GM13976 (cell line): ENCODE measurements around the gene THRAP3.
"Not testable (repeated sequence)": the region's sequence is repeated elsewhere in the genome, so short reads cannot be mapped to it uniquely, and the experiment has no call there.

ENCODE experiments used
- DNase-seq: peaks from one replicate; pipeline ENCODE4 v3.0.0; 2012; ENCODE audit warnings: low spot score
- in situ Hi-C: fragments of 300-500 bp; cut with MboI; formaldehyde crosslinking; loops from one replicate; pipeline ENCODE4 v1.12.0; 2022; ENCODE audit warnings: low sequenced_read_pairs, mixed read lengths, inconsistent platforms; ENCODE audit not compliant: unreplicated experiment
- TF ChIP-seq, protein P1 (sequence below): IDR thresholded peaks from 2 replicates; pipeline ENCODE4 v1.5.1; 2012; ENCODE audit warnings: borderline replicate concordance, mild to moderate bottlenecking; ENCODE audit not compliant: insufficient read depth; ENCODE audit errors: extremely low read depth, missing control alignments, control extremely low read depth

THRAP3 gene

GRCh38 chr1:36251794-36252481 lies 27.7 kb downstream of the THRAP3 start:
- in situ Hi-C loops, result no loop called here
- DNase-seq, result no peak

GRCh38 chr1:36252482-36252824 lies 28.2 kb downstream of the THRAP3 start:
- in situ Hi-C loops, result not testable (repeated sequence)

More at GRCh38 chr1:36251794-36252481, 27.7 kb downstream of the THRAP3 start:
- TF ChIP-seq, protein P1, sequence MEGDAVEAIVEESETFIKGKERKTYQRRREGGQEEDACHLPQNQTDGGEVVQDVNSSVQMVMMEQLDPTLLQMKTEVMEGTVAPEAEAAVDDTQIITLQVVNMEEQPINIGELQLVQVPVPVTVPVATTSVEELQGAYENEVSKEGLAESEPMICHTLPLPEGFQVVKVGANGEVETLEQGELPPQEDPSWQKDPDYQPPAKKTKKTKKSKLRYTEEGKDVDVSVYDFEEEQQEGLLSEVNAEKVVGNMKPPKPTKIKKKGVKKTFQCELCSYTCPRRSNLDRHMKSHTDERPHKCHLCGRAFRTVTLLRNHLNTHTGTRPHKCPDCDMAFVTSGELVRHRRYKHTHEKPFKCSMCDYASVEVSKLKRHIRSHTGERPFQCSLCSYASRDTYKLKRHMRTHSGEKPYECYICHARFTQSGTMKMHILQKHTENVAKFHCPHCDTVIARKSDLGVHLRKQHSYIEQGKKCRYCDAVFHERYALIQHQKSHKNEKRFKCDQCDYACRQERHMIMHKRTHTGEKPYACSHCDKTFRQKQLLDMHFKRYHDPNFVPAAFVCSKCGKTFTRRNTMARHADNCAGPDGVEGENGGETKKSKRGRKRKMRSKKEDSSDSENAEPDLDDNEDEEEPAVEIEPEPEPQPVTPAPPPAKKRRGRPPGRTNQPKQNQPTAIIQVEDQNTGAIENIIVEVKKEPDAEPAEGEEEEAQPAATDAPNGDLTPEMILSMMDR, result no peak

DNA sequence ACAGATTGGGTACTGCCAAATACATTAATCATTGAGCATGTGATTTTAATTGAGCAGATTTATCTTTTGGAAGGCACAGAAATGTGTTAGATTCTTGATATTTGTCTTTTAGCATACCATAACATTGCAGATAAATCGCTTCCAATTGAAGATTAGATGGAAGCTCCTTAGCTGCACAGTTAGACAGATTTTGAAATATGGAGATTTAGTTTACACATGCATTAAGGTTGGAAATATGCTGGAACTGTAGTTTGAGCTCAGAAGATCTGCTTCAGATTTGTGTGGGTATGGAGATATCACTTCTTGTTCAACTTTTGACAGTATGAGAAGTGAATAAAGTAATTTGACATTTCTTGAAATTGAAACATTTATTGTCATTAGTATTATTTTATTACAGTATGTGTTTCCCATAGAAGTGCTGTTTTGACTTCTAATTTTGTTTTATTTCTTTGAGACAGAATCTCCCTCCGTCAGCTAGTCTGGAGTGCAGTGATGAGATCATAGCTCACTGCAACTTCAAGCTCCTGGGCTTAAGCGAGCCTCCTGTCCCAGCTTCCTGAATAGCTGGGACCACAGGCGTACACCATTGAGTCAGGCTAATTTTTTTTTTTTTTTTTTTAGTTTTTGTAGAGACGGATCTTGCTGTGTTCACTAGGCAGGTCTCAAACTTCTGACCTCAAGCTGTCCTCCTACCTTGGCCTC lies 29.1 kb downstream of the THRAP3 start:
- in situ Hi-C loops, result no loop called here

More at GRCh38 chr1:36252482-36252824, 28.2 kb downstream of the THRAP3 start:
- not testable (repeated sequence) for DNase-seq

DNA sequence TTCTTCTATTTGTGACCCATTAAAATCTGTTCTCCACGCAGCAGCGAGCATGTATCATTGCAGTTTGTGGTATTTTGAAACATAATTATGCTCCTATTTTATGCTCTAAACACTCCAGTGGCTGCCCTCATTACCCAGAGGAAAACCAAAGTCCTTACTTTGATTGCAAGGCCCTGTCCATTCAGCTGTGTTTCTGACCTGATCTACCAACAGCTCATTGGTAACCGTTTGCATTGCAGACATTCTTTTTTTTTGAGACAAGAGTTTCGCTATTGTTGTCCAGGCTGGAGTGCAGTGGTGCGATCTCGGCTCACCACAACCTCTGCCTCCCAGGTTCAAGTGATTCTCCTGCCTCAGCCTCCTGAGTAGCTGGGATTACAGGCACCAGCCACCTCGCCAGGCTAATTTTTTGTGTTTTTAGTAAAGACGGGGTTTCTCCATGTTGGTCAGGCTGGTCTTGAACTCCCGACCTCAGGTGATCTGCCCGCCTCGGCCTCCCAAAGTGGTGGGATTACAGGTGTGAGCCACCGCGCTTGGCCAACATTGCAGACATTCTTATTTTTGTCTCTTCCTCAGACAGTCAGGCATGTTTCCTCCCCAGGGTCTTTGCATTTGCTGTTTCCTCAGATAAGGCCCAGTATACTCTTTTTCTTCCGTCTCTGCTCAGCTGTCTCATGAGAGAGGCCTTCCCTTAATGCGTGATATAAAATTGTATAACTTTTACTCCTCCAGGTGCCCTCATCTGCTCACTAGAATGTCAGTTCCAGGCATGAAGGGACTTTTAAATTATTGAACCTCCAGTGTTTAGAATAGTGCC lies 32.5 kb downstream of the THRAP3 start:
- DNase-seq, result no peak
- TF ChIP-seq, protein P1, result no peak
- in situ Hi-C loops, result no loop called here

More for the DNA sequence above, 29.1 kb downstream of the THRAP3 start:
- DNase-seq, result no peak
- TF ChIP-seq, protein P1, result no peak

GRCh38 chr1:36257375-36257767 lies 33.1 kb downstream of the THRAP3 start:
- TF ChIP-seq, protein P1, result no peak
- peak; percentile 38 for DNase-seq

DNA sequence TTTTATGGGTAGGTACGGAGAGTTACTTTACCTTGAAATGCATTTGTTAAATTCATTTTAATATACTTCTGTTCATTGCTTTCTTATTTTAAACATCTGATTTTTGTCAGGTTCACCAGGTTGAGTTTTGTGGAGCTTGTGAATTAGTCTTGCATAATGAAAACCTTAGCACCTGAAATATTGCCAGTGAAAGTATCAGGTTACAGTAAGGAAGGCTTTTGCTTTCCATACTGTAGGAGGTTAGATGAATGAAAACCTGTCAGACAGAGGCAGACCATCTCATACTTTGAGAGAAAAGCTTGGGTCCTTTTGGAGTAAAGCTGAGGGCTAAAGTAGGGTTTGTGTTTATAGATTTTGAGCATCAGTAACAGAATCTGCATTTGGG lies 34.7 kb downstream of the THRAP3 start:
- no peak for DNase-seq
- TF ChIP-seq, protein P1, result no peak
- in situ Hi-C loops, result no loop called here

More at GRCh38 chr1:36257375-36257767, 33.1 kb downstream of the THRAP3 start:
- in situ Hi-C loops, result no loop called here
